A172 (cell line): ENCODE data around the gene BRINP2. TPM values are rescaled to one million over a fixed set of nuclear protein-coding genes. Genes with fewer than 3 reads are reported as not detected.
A peak's percentile ranks its signal among the peaks of the same experiment; 100 is the strongest.

Source experiments
- DNase-seq: peaks from one replicate; pipeline ENCODE4 v3.0.0-alpha.2; 2015; ENCODE audit warnings: low spot score
- total RNA-seq: library from RNA; depleted of rRNA; stranded (reverse); fragments of >200 nt; shearing (Covaris generic); gene quantifications from 2 replicates; pipeline ENCODE4 v1.2.3, GENCODE V29; 2014

The BRINP2 gene
- total RNA-seq, 1 experiment from 2014 or later: not detected

- DNase-seq: no peak
Measured at GRCh38 chr1:177223359-177223758, 52.6 kb downstream of the BRINP2 start.

- no peak for DNase-seq
Measured at GRCh38 chr1:177227978-177228692, 57.4 kb downstream of the BRINP2 start.

GRCh38 chr1:177228693-177229065, 57.9 kb downstream of the BRINP2 start:
- DNase-seq: no peak

GRCh38 chr1:177229781-177230180, 59.0 kb downstream of the BRINP2 start:
- DNase-seq: no peak

- DNase-seq: no peak
Measured at GRCh38 chr1:177230228-177231016, 59.7 kb downstream of the BRINP2 start.

- DNase-seq: no peak
Measured at GRCh38 chr1:177235350-177235749, 64.6 kb downstream of the BRINP2 start.

GRCh38 chr1:177236962-177237361, 66.2 kb downstream of the BRINP2 start:
- no peak for DNase-seq

- DNase-seq: no peak
Measured at GRCh38 chr1:177238967-177239366, 68.2 kb downstream of the BRINP2 start.

- no peak for DNase-seq
Measured at GRCh38 chr1:177239792-177240191, 69.0 kb downstream of the BRINP2 start.

- DNase-seq: no peak
Measured at GRCh38 chr1:177243773-177244172, 73.0 kb downstream of the BRINP2 start.

GRCh38 chr1:177246710-177247580, 76.2 kb downstream of the BRINP2 start:
- no peak for DNase-seq

GRCh38 chr1:177247623-177248176, 76.9 kb downstream of the BRINP2 start:
- DNase-seq: no peak

- no peak for DNase-seq
Measured at GRCh38 chr1:177248258-177248657, 77.5 kb downstream of the BRINP2 start.

GRCh38 chr1:177249231-177249630, 78.5 kb downstream of the BRINP2 start:
- DNase-seq: no peak

GRCh38 chr1:177252877-177253276, 82.1 kb downstream of the BRINP2 start:
- DNase-seq: no peak

GRCh38 chr1:177255411-177255810, 84.7 kb downstream of the BRINP2 start:
- no peak for DNase-seq

- DNase-seq: peak; percentile 44
Measured at GRCh38 chr1:177256153-177257075, 85.7 kb downstream of the BRINP2 start.

- no peak for DNase-seq
Measured at GRCh38 chr1:177257128-177257527, 86.4 kb downstream of the BRINP2 start.

- DNase-seq: no peak
Measured at GRCh38 chr1:177257576-177257975, 86.8 kb downstream of the BRINP2 start.

GRCh38 chr1:177270863-177271262, 100.1 kb downstream of the BRINP2 start:
- DNase-seq: no peak

- no peak for DNase-seq
Measured at GRCh38 chr1:177273141-177273540, 102.4 kb downstream of the BRINP2 start.
